Endothelial cell of umbilical vein (primary cell): ENCODE data around the gene HMCES. TPM values are rescaled to one million over a fixed set of nuclear protein-coding genes. Genes with fewer than 3 reads are reported as not detected.
A peak's percentile ranks its signal among the peaks of the same experiment; 100 is the strongest.

ENCODE experiments used
- BruUV-seq: library from RNA; stranded (reverse); fragments of 400-500 nt; replicated peaks from 2 replicates; lab custom pipeline; 2021; lab: Mats Ljungman, UMichigan
- CTCF ChIA-PET: fragments of 300-600, 350-600 bp; sonication (Branson Sonifier 250); formaldehyde crosslinking; loops from one replicate; lab custom pipeline; 2021; ENCODE audit warnings: antibody characterized with exemption, inconsistent platforms; lab: Charles Lee
- POLR2A ChIA-PET: fragments of 300-600, 350-600 bp; sonication (Branson Sonifier 250); formaldehyde crosslinking; loops from one replicate; lab custom pipeline; 2021; ENCODE audit warnings: antibody characterized with exemption, inconsistent platforms; lab: Charles Lee
- DNase-seq: peaks from one replicate; pipeline ENCODE4 v3.0.0-alpha.2; 2011; ENCODE audit warnings: low read depth, low spot score
- FAIRE-seq: peaks from 2 replicates; lab custom pipeline; 2011; peaks lifted over from hg19 to GRCh38; lab: Jason Lieb, UNC
- H2AFZ ChIP-seq: 2 replicates; pipeline ENCODE4 v1.6.0; 2012; ENCODE audit warnings: low read depth, low read length, control low read depth, inconsistent platforms
- H3K27ac ChIP-seq: 2 replicates; pipeline ENCODE4 v1.5.1; 2011; ENCODE audit warnings: low read depth, mild to moderate bottlenecking, control low read depth, low read length, moderate library complexity; ENCODE audit not compliant: insufficient read depth
- H3K27me3 ChIP-seq, 2 experiments: 2 replicates each; pipeline versions ENCODE4 v1.6.0 to v1.6.1; 2011; ENCODE audit warnings: low read length in 2 of 2, mixed read lengths in 1 of 2; ENCODE audit not compliant: control insufficient read depth in 2 of 2, insufficient read depth in 2 of 2
- H3K36me3 ChIP-seq, 2 experiments: 2 replicates in 1 of 2; 3 replicates in 1 of 2; pipeline ENCODE4 v1.5.1; 2011; ENCODE audit warnings: low read length in 2 of 2, mild to moderate bottlenecking in 1 of 2, moderate library complexity in 1 of 2; ENCODE audit not compliant: control insufficient read depth in 2 of 2, insufficient read depth in 2 of 2; ENCODE audit errors: extremely low read depth in 1 of 2
- H3K4me1 ChIP-seq: 3 replicates; pipeline ENCODE4 v1.5.1; 2011; ENCODE audit warnings: mild to moderate bottlenecking, low read length; ENCODE audit not compliant: control insufficient read depth, insufficient read depth; ENCODE audit errors: extremely low read depth
- H3K4me2 ChIP-seq: 2 replicates; pipeline ENCODE4 v1.6.1; 2011; ENCODE audit warnings: low read length, control low read depth, mixed read lengths; ENCODE audit not compliant: insufficient read depth
- H3K4me3 ChIP-seq, 3 experiments: fragments of 200-600 bp in 1 of 3; sonication (generic), shearing (Covaris generic) in 1 of 3; replicated peaks in 1 of 3; 2 replicates each; pipeline ENCODE4 v1.5.1; 2011 to 2016; ENCODE audit warnings: control low read depth in 3 of 3, low read length in 3 of 3, mild to moderate bottlenecking in 2 of 3, inconsistent platforms in 1 of 3, low read depth in 1 of 3, moderate library complexity in 1 of 3; ENCODE audit not compliant: insufficient read depth in 1 of 3
- H3K79me2 ChIP-seq: 2 replicates; pipeline ENCODE4 v1.6.0; 2012; ENCODE audit warnings: low read length, inconsistent platforms; ENCODE audit not compliant: control insufficient read depth, insufficient read depth
- H3K9ac ChIP-seq: replicated peaks from 2 replicates; pipeline ENCODE3; 2011; ENCODE audit warnings: low read length, control low read depth; ENCODE audit not compliant: insufficient read depth; ENCODE audit errors: extremely low read depth
- H3K9me1 ChIP-seq: replicated peaks from 3 replicates; pipeline ENCODE4 v1.6.0; 2011; ENCODE audit warnings: mild to moderate bottlenecking, low read length; ENCODE audit not compliant: control insufficient read depth, insufficient read depth; ENCODE audit errors: extremely low read depth
- H3K9me3 ChIP-seq: replicated peaks from 2 replicates; pipeline ENCODE4 v1.5.1; 2012; ENCODE audit warnings: low read length, inconsistent platforms; ENCODE audit not compliant: control insufficient read depth, insufficient read depth
- H4K20me1 ChIP-seq: replicated peaks from 2 replicates; pipeline ENCODE3; 2011; ENCODE audit warnings: mild to moderate bottlenecking, low read length; ENCODE audit not compliant: control insufficient read depth, insufficient read depth; ENCODE audit errors: extremely low read depth
- CTCF ChIP-seq, 2 donors: IDR thresholded peaks; 1 replicate in 1 of 2; 2 replicates in 1 of 2; pipeline ENCODE4 v1.5.1; 2011; ENCODE audit warnings: low read length in 2 of 2, mild to moderate bottlenecking in 2 of 2, moderate library complexity in 2 of 2, control low read depth in 1 of 2, inconsistent platforms in 1 of 2, low read depth in 1 of 2; ENCODE audit not compliant: insufficient read depth in 1 of 2; ENCODE audit errors: extremely low read depth in 1 of 2
- EZH2 ChIP-seq: IDR thresholded peaks from 2 replicates; pipeline ENCODE4 v1.6.1; 2012; ENCODE audit warnings: borderline replicate concordance, low read depth, mild to moderate bottlenecking, moderate library complexity, low read length, inconsistent platforms; ENCODE audit not compliant: severe bottlenecking
- FOS ChIP-seq: IDR thresholded peaks from 2 replicates; pipeline ENCODE4 v1.6.1; 2011; ENCODE audit warnings: mild to moderate bottlenecking, low read length, moderate library complexity, borderline replicate concordance; ENCODE audit not compliant: insufficient read depth
- JUN ChIP-seq: IDR thresholded peaks from 2 replicates; pipeline ENCODE4 v1.6.1; 2011; ENCODE audit warnings: borderline replicate concordance, low read depth; ENCODE audit not compliant: insufficient read length, insufficient read depth
- MYC ChIP-seq: IDR thresholded peaks from one replicate; pipeline ENCODE4 v1.6.1; 2011; ENCODE audit warnings: mild to moderate bottlenecking, low read depth, low read length
- POLR2A ChIP-seq: IDR thresholded peaks from 2 replicates; pipeline ENCODE4 v1.6.1; 2012; ENCODE audit warnings: low read depth, mild to moderate bottlenecking, control low read depth, low read length
- POLR2AphosphoS5 ChIP-seq: IDR thresholded peaks from 2 replicates; pipeline ENCODE4 v1.6.1; 2012; ENCODE audit warnings: low read depth, mild to moderate bottlenecking, control low read depth, low read length, moderate library complexity; ENCODE audit not compliant: insufficient read depth
- dilution Hi-C: fragments of 300-500 bp; cut with MboI; formaldehyde crosslinking; loops from one replicate; pipeline ENCODE4 v1.15.0; 2019; ENCODE audit warnings: low sequenced_read_pairs; ENCODE audit not compliant: extremely low pct_ligation_motif_present
- intact Hi-C: fragments of 100-400 bp; cut with micrococcal nuclease; formaldehyde crosslinking; loops from one replicate; pipeline ENCODE4 v1.10.0; 2022
- polyA plus RNA-seq, 4 experiments: library from polyadenylated mRNA; depleted of rRNA in 3 of 4; stranded (reverse) in 3 of 4; unstranded in 1 of 4; fragments of >200 nt; gene quantifications; 2 replicates each; pipeline versions ENCODE4 v1.2.1 to v1.2.3, GENCODE V29; 2011 to 2012; ENCODE audit warnings: missing spikeins in 1 of 4
- total RNA-seq: library from RNA; stranded (reverse); gene quantifications from 2 replicates; pipeline ENCODE4 v1.2.3, GENCODE V29; 2021

The HMCES gene
- total and polyA plus RNA-seq, 2 donors (not counting 3 experiments of a cell fraction or from before 2014, with no cell fraction given): 30.6 to 40.8 TPM

GRCh38 chr3:129289201-129289921 lies 10.7 kb downstream of the HMCES start:
- no peaks in the 10 kb centered on the region for H3K4me1 ChIP-seq
- no peak overlapping the region for H3K4me2 ChIP-seq
- no peaks in the 10 kb centered on the region for H3K79me2 ChIP-seq
- no peaks in the 10 kb centered on the region for H4K20me1 ChIP-seq
- intact Hi-C loops (no loop called here), dilution Hi-C loops (no loop called here)
- peaks cover 6 to 7% of the 10 kb centered on the region in 2 experiments for H3K36me3 ChIP-seq
- H3K9me1 ChIP-seq: no peaks in the 10 kb centered on the region
- FAIRE-seq: peak; percentile 47
- no peaks in the 10 kb centered on the region for H3K27me3 ChIP-seq
- ChIA-PET CTCF (interaction anchor here (1.0 to 1.4 kb wide), 3 partner anchors 26 to 319 kb away, joined by 3 to 5 read pairs (median 4); a partner anchor contains a TSS), POLR2A (interaction anchor here (0.6 kb wide), 1 partner anchor 26 kb away, joined by 4 read pairs; no protein-coding TSS in a partner anchor)
- H3K9me3 ChIP-seq: no peaks in the 10 kb centered on the region
- H2AFZ ChIP-seq: no peak overlapping the region
- H3K27ac ChIP-seq: no peak overlapping the region
- TF ChIP-seq MYC (no peak), CTCF (IDR thresholded peaks at IDR 0.05; ENCODE audit: extremely low read depth in 1 of 2, insufficient read depth in 1 of 2, low read depth in 1 of 2, low read length in 2 of 2) (no peak), EZH2 (no peak), POLR2AphosphoS5 (no peak), FOS (no peak), POLR2A (no peak), JUN (peak; percentile 12)
- no TSS peak for BruUV-seq
- H3K9ac ChIP-seq: no peak overlapping the region
- DNase-seq: no peak
- no peak overlapping the region for H3K4me3 ChIP-seq
